Measurements from ENCODE around the gene RTTN. TPM values are rescaled to one million over a fixed set of nuclear protein-coding genes. Genes with fewer than 3 reads are reported as not detected.

RTTN gene
- total and polyA plus RNA-seq, 2 of the 13 experiments (the other 11 are each of a cell fraction or from before 2014, with no cell fraction given), result 5.4 to 18.7 TPM

GRCh38 chr18:70169747-70170146, 35.7 kb downstream of the RTTN start:
- no peaks in the 10 kb centered on the region for H4K20me1 ChIP-seq (ENCODE audit: insufficient read depth, low read length)
- H3K4me1 ChIP-seq (ENCODE audit: insufficient read depth, low read length), result no peaks in the 10 kb centered on the region; the same call in 1 of the 2 replicates
- no peak overlapping the region for H3K27ac ChIP-seq (ENCODE audit: extremely low read length, insufficient read depth, low read length)
- peaks cover 2 to 5% of the 10 kb centered on the region in 2 experiments; a peak in 4 of 5 replicates for H3K36me3 ChIP-seq (replicated peaks in 1 of 2; ENCODE audit: control insufficient read depth in 1 of 2, insufficient read depth in 2 of 2, low read length in 2 of 2)
- H3K9ac ChIP-seq (ENCODE audit: insufficient read depth, low read depth, low read length), result no peak overlapping the region
- H3K79me2 ChIP-seq (ENCODE audit: insufficient read depth, low read length), result no peaks in the 10 kb centered on the region
- ChIA-PET CTCF (ENCODE audit: low intra/inter-chr PET ratio, low total read pairs) (no interaction called here), POLR2A (interaction anchor here (0.5 kb wide), 1 partner anchor 137 kb away, joined by 3 read pairs; no protein-coding TSS in a partner anchor)
- H3K4me3 ChIP-seq (replicated peaks in 1 of 3; ENCODE audit: insufficient read depth in 1 of 3, low read depth in 2 of 3, low read length in 3 of 3), result no peak overlapping the region
- no peak for DNase-seq (ENCODE audit: low spot score)
- no peaks in the 10 kb centered on the region for H3K27me3 ChIP-seq (ENCODE audit: control insufficient read depth in 1 of 2, insufficient read depth in 2 of 2, low read length in 2 of 2)
- H3K4me2 ChIP-seq (ENCODE audit: low read depth, low read length), result no peak overlapping the region
- no peak for FAIRE-seq
- TF ChIP-seq CBX1 (IDR thresholded peaks at IDR 0.05; ENCODE audit: low read depth) (no peak), MAFF (IDR thresholded peaks at IDR 0.05; ENCODE audit: low read depth, low read length) (0 out of 2 replicates have a peak, but pooled peaks have one; percentile 24), MAFK (conservative IDR thresholded peaks at IDR 0.05 in 1 of 2, IDR thresholded peaks at IDR 0.05 in 1 of 2; ENCODE audit: low read length in 2 of 2) (peak in 1 of 2 experiments; percentile 41; a peak in 2 of 4 replicates)
- in situ Hi-C loops (cut with HindIII; ENCODE audit: extremely low pct_ligation_motif_present, low pct_unique_long_range_greater_than_20kb) (loop anchor here (5.0 kb wide), 1 partner anchor 283 kb away; no protein-coding TSS in a partner anchor), intact Hi-C loops (cut with micrococcal nuclease; ENCODE audit: unreplicated experiment) (loop anchor here (2.0 kb wide), 1 partner anchor 15 kb away; no protein-coding TSS in a partner anchor)
- H2AFZ ChIP-seq (ENCODE audit: low read length), result no peak overlapping the region
- BruUV-seq (replicated peaks), result no TSS peak
- no peak for ATAC-seq
- no peaks in the 10 kb centered on the region for H3K9me3 ChIP-seq (ENCODE audit: low read length)
- WGBS (ENCODE audit: low lambda C conversion rate), result 93% methylated on average over 4 of the region's 4 CpGs

- no peak overlapping the region for H3K4me2 ChIP-seq (ENCODE audit: low read depth, low read length)
- POLR2A ChIA-PET, result no interaction called here
- no peak for ATAC-seq
- TF ChIP-seq PATZ1 (CRISPR knock-in tag; IDR thresholded peaks at IDR 0.05) (no peak), PLSCR1 (CRISPR knock-in tag; IDR thresholded peaks at IDR 0.05; ENCODE audit: borderline replicate concordance) (no peak), MBD4 (IDR thresholded peaks at IDR 0.05; ENCODE audit: borderline replicate concordance, low read length) (no peak), MAX (IDR thresholded peaks at IDR 0.05) (no peak), ZSCAN22 (CRISPR knock-in tag; IDR thresholded peaks at IDR 0.05) (no peak), BRCA1 (CRISPR knock-in tag; IDR thresholded peaks at IDR 0.05) (no peak), MAFF (IDR thresholded peaks at IDR 0.05; ENCODE audit: low read depth, low read length) (0 out of 2 replicates have a peak, but pooled peaks have one; percentile 6), DBP (CRISPR knock-in tag; IDR thresholded peaks at IDR 0.05; ENCODE audit: not compliant biosample characterization) (no peak), ZNF513 (CRISPR knock-in tag; conservative IDR thresholded peaks at IDR 0.05) (no peak)
These were observed 38.8 kb downstream of the RTTN start for GRCh38 chr18:70166668-70167067.

More at GRCh38 chr18:70166668-70167067, 38.8 kb downstream of the RTTN start:
- DNase-seq (ENCODE audit: low spot score), result no peak
- Histone ChIP-seq H3K36me3 (replicated peaks in 1 of 2; ENCODE audit: control insufficient read depth in 1 of 2, insufficient read depth in 2 of 2, low read length in 2 of 2) (peaks cover 5 to 16% of the 10 kb centered on the region in 2 experiments; a peak in 4 of 5 replicates), H3K4me3 (replicated peaks in 1 of 3; ENCODE audit: insufficient read depth in 1 of 3, low read depth in 2 of 3, low read length in 3 of 3) (no peak overlapping the region), H3K27ac (ENCODE audit: extremely low read length, insufficient read depth, low read length) (no peak overlapping the region), H4K20me1 (ENCODE audit: insufficient read depth, low read length) (no peaks in the 10 kb centered on the region), H2AFZ (ENCODE audit: low read length) (no peak overlapping the region), H3K9me3 (ENCODE audit: low read length) (no peaks in the 10 kb centered on the region), H3K27me3 (ENCODE audit: control insufficient read depth in 1 of 2, insufficient read depth in 2 of 2, low read length in 2 of 2) (no peaks in the 10 kb centered on the region), H3K79me2 (ENCODE audit: insufficient read depth, low read length) (no peaks in the 10 kb centered on the region), H3K4me1 (ENCODE audit: insufficient read depth, low read length) (no peaks in the 10 kb centered on the region; the same call in 1 of the 2 replicates), H3K9ac (ENCODE audit: insufficient read depth, low read depth, low read length) (no peak overlapping the region)
- no peak for FAIRE-seq
- CTCF ChIA-PET (ENCODE audit: low intra/inter-chr PET ratio, low total read pairs), result no interaction called here
- intact Hi-C loops (cut with micrococcal nuclease; ENCODE audit: unreplicated experiment) (no loop called here), in situ Hi-C loops (cut with HindIII; ENCODE audit: extremely low pct_ligation_motif_present, low pct_unique_long_range_greater_than_20kb) (no loop called here)
- BruUV-seq (replicated peaks), result no TSS peak
- 95% methylated on average over 3 of the region's 3 CpGs for WGBS (ENCODE audit: low lambda C conversion rate)
